WTC11 (cell line): Measurements from ENCODE around the gene TNN. TPM values are rescaled to one million over a fixed set of nuclear protein-coding genes. Genes with fewer than 3 reads are reported as not detected.

Experiments
- ATAC-seq: fragments of 200-7000 bp; cut with Tn5 transposase; 2 replicates; pipeline ENCODE4 v1.10.0; 2021; ENCODE audit warnings: mild to moderate bottlenecking, moderate library complexity
- CTCF ChIA-PET: fragments of 300-600 bp; sonication (Branson Sonifier 250); formaldehyde crosslinking; loops from one replicate; lab custom pipeline; 2021; ENCODE audit warnings: antibody characterized with exemption; lab: Charles Lee
- POLR2A ChIA-PET: fragments of 350-600 bp; sonication (Branson Sonifier 250); formaldehyde crosslinking; loops from one replicate; lab custom pipeline; 2021; ENCODE audit warnings: antibody characterized with exemption; lab: Charles Lee
- DNase-seq: peaks from one replicate; pipeline ENCODE4 v3.0.0; 2021; ENCODE audit warnings: low spot score
- H3K27ac Mint-ChIP-seq: 2 replicates; pipeline ENCODE4 v1.8.0; 2021; ENCODE audit warnings: mixed read lengths
- H3K27me3 Mint-ChIP-seq: 2 replicates; pipeline ENCODE4 v1.8.0; 2021; ENCODE audit warnings: low read depth, mild to moderate bottlenecking, moderate library complexity, mixed read lengths
- H3K36me3 Mint-ChIP-seq: 2 replicates; pipeline ENCODE4 v1.8.0; 2021; ENCODE audit warnings: mixed read lengths
- H3K4me1 Mint-ChIP-seq: 2 replicates; pipeline ENCODE4 v1.8.0; 2022; ENCODE audit warnings: mixed read lengths
- H3K4me3 Mint-ChIP-seq: 2 replicates; pipeline ENCODE4 v1.8.0; 2021; ENCODE audit warnings: mild to moderate bottlenecking, moderate library complexity, mixed read lengths
- H3K9me3 Mint-ChIP-seq: 2 replicates; pipeline ENCODE4 v1.8.0; 2021; ENCODE audit warnings: mixed read lengths
- ATF2 ChIP-seq: sonication (generic); formaldehyde crosslinking; IDR thresholded peaks from 2 replicates; pipeline ENCODE4 v1.8.1; 2022; ENCODE audit warnings: low read depth, missing genetic modification reagents, borderline replicate concordance
- EMX1 ChIP-seq: fragments of 250-450 bp; sonication (Bioruptor Pico); IDR thresholded peaks from 2 replicates; pipeline ENCODE4 v1.8.0; 2021; ENCODE audit warnings: mild to moderate bottlenecking
- ETV6 ChIP-seq: sonication (generic); formaldehyde crosslinking; IDR thresholded peaks from 2 replicates; pipeline ENCODE4 v1.8.1; 2022; ENCODE audit warnings: mild to moderate bottlenecking, missing genetic modification reagents
- GTF2I ChIP-seq: fragments of 250-450 bp; sonication (Bioruptor Pico); conservative IDR thresholded peaks from 2 replicates; pipeline ENCODE4 v1.4.0; 2021; ENCODE audit warnings: mild to moderate bottlenecking
- JUN ChIP-seq: sonication (generic); formaldehyde crosslinking; IDR thresholded peaks from 2 replicates; pipeline ENCODE4 v1.8.0; 2023; ENCODE audit warnings: mild to moderate bottlenecking, missing genetic modification reagents
- KAT7 ChIP-seq: sonication (generic); formaldehyde crosslinking; IDR thresholded peaks from 2 replicates; pipeline ENCODE4 v1.8.1; 2023; ENCODE audit warnings: missing genetic modification reagents, mild to moderate bottlenecking, borderline replicate concordance
- NFYB ChIP-seq: sonication (generic); formaldehyde crosslinking; conservative IDR thresholded peaks from 2 replicates; pipeline ENCODE4 v1.8.0; 2022; ENCODE audit warnings: low read depth, missing genetic modification reagents
- OVOL2 ChIP-seq: fragments of 250-450 bp; sonication (Bioruptor Pico); IDR thresholded peaks from 2 replicates; pipeline ENCODE4 v1.9.0; 2021; ENCODE audit warnings: mild to moderate bottlenecking, borderline replicate concordance
- RELA ChIP-seq: sonication (generic); formaldehyde crosslinking; IDR thresholded peaks from 2 replicates; pipeline ENCODE4 v1.8.1; 2022; ENCODE audit warnings: missing genetic modification reagents, mild to moderate bottlenecking, borderline replicate concordance
- SMAD3 ChIP-seq: sonication (generic); formaldehyde crosslinking; IDR thresholded peaks from 2 replicates; pipeline ENCODE4 v1.8.0; 2022; ENCODE audit warnings: missing genetic modification reagents, mild to moderate bottlenecking, borderline replicate concordance
- TP53 ChIP-seq: sonication (generic); formaldehyde crosslinking; IDR thresholded peaks from 2 replicates; pipeline ENCODE4 v1.8.1; 2023; ENCODE audit warnings: mild to moderate bottlenecking, missing genetic modification reagents
- ZNF121 ChIP-seq: sonication (generic); formaldehyde crosslinking; IDR thresholded peaks from 2 replicates; pipeline ENCODE4 v1.8.0; 2023; ENCODE audit warnings: missing genetic modification reagents
- ZNF232 ChIP-seq: sonication (generic); formaldehyde crosslinking; IDR thresholded peaks from 2 replicates; pipeline ENCODE4 v1.8.0; 2022; ENCODE audit warnings: mild to moderate bottlenecking, missing genetic modification reagents
- ZNF317 ChIP-seq: sonication (generic); formaldehyde crosslinking; IDR thresholded peaks from 2 replicates; pipeline ENCODE4 v1.8.1; 2023; ENCODE audit warnings: low read depth, mild to moderate bottlenecking, moderate library complexity, missing genetic modification reagents, borderline replicate concordance
- ZNF416 ChIP-seq: fragments of 250-450 bp; sonication (Bioruptor Pico); IDR thresholded peaks from 2 replicates; pipeline ENCODE4 v1.9.0; 2021; ENCODE audit warnings: mild to moderate bottlenecking, inconsistent platforms
- ZNF425 ChIP-seq: fragments of 250-450 bp; sonication (Bioruptor Pico); conservative IDR thresholded peaks from 2 replicates; pipeline ENCODE4 v1.9.0; 2021; ENCODE audit warnings: mild to moderate bottlenecking
- total RNA-seq: library from RNA; stranded (reverse); gene quantifications from 3 replicates; pipeline ENCODE4 v1.2.3, GENCODE V29; 2021
- TF ChIP-seq, protein P1 (sequence below): sonication (generic); formaldehyde crosslinking; IDR thresholded peaks from 2 replicates; pipeline ENCODE4 v1.8.0; 2023; ENCODE audit warnings: mild to moderate bottlenecking, missing genetic modification reagents
- TF ChIP-seq, protein P2 (sequence below): fragments of 250-450 bp; sonication (Bioruptor Pico); IDR thresholded peaks from 2 replicates; pipeline ENCODE4 v1.9.0; 2021; ENCODE audit warnings: mild to moderate bottlenecking
- TF ChIP-seq, protein P3 (sequence below): sonication (generic); formaldehyde crosslinking; IDR thresholded peaks from 2 replicates; pipeline ENCODE4 v1.8.0; 2023; ENCODE audit warnings: missing genetic modification reagents
- TF ChIP-seq, protein P4 (sequence below): sonication (generic); formaldehyde crosslinking; IDR thresholded peaks from 2 replicates; pipeline ENCODE4 v1.8.1; 2023; ENCODE audit warnings: mild to moderate bottlenecking, missing genetic modification reagents, borderline replicate concordance

Gene TNN
- total RNA-seq, 1 experiment from 2014 or later, result 0.44 TPM

DNA sequence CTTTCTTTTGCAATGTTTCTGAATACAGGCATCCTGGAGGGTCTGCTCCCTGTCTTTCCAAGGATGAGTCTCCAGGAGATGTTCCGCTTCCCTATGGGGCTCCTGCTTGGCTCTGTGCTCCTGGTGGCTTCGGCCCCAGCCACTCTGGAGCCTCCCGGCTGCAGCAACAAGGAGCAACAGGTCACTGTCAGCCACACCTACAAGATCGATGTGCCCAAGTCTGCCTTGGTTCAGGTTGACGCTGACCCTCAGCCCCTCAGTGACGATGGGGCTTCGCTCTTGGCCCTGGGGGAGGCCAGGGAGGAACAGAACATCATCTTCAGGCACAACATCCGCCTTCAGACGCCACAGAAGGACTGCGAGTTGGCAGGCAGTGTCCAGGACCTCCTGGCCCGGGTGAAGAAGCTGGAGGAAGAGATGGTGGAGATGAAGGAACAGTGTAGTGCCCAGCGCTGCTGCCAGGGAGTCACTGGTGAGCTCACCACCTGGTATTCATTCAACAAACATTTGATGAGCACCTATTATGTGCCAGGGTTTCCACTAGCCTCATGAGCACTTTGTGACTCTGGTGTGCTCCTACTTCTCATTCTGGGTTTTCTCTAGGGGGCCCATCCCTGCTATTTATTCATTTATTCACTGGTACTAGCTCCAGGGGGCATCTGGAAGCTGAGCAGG lies 9.9 kb downstream of the TNN start (continued):
- TF ChIP-seq NFYB (CRISPR knock-in tag) (no peak), ZNF416 (CRISPR knock-in tag) (no peak), TP53 (no peak), ZNF317 (CRISPR knock-in tag) (no peak)
- TF ChIP-seq, protein P1, sequence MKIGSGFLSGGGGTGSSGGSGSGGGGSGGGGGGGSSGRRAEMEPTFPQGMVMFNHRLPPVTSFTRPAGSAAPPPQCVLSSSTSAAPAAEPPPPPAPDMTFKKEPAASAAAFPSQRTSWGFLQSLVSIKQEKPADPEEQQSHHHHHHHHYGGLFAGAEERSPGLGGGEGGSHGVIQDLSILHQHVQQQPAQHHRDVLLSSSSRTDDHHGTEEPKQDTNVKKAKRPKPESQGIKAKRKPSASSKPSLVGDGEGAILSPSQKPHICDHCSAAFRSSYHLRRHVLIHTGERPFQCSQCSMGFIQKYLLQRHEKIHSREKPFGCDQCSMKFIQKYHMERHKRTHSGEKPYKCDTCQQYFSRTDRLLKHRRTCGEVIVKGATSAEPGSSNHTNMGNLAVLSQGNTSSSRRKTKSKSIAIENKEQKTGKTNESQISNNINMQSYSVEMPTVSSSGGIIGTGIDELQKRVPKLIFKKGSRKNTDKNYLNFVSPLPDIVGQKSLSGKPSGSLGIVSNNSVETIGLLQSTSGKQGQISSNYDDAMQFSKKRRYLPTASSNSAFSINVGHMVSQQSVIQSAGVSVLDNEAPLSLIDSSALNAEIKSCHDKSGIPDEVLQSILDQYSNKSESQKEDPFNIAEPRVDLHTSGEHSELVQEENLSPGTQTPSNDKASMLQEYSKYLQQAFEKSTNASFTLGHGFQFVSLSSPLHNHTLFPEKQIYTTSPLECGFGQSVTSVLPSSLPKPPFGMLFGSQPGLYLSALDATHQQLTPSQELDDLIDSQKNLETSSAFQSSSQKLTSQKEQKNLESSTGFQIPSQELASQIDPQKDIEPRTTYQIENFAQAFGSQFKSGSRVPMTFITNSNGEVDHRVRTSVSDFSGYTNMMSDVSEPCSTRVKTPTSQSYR (CRISPR knock-in tag), result no peak
- TF ChIP-seq, protein P2, sequence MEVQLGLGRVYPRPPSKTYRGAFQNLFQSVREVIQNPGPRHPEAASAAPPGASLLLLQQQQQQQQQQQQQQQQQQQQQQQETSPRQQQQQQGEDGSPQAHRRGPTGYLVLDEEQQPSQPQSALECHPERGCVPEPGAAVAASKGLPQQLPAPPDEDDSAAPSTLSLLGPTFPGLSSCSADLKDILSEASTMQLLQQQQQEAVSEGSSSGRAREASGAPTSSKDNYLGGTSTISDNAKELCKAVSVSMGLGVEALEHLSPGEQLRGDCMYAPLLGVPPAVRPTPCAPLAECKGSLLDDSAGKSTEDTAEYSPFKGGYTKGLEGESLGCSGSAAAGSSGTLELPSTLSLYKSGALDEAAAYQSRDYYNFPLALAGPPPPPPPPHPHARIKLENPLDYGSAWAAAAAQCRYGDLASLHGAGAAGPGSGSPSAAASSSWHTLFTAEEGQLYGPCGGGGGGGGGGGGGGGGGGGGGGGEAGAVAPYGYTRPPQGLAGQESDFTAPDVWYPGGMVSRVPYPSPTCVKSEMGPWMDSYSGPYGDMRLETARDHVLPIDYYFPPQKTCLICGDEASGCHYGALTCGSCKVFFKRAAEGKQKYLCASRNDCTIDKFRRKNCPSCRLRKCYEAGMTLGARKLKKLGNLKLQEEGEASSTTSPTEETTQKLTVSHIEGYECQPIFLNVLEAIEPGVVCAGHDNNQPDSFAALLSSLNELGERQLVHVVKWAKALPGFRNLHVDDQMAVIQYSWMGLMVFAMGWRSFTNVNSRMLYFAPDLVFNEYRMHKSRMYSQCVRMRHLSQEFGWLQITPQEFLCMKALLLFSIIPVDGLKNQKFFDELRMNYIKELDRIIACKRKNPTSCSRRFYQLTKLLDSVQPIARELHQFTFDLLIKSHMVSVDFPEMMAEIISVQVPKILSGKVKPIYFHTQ (CRISPR knock-in tag), result no peak

- H3K4me1 Mint-ChIP-seq, result peaks cover 10% of the 10 kb centered on the region
- no peak for DNase-seq
- CTCF ChIA-PET, result interaction anchor here (1.4 to 3.7 kb wide), 4 partner anchors 46 to 73 kb away, joined by 4 to 29 read pairs (median 5); no protein-coding TSS in a partner anchor
- H3K27ac Mint-ChIP-seq, result no peak overlapping the region
- TF ChIP-seq SMAD3 (no peak), ETV6 (CRISPR knock-in tag) (no peak), ZNF425 (no peak)
- ATAC-seq, result no peak
- no peaks in the 10 kb centered on the region for H3K36me3 Mint-ChIP-seq
- H3K27me3 Mint-ChIP-seq, result peaks cover 6% of the 10 kb centered on the region; the same call in 1 of the 2 replicates
- no peak overlapping the region for H3K4me3 Mint-ChIP-seq
- POLR2A ChIA-PET, result no interaction called here
- no peaks in the 10 kb centered on the region for H3K9me3 Mint-ChIP-seq
These were observed 11.0 kb downstream of the TNN start for GRCh38 chr1:175078629-175079028.

- H3K9me3 Mint-ChIP-seq, result no peaks in the 10 kb centered on the region
- POLR2A ChIA-PET, result no interaction called here
- no peaks in the 10 kb centered on the region for H3K36me3 Mint-ChIP-seq
- no peak for ATAC-seq
- H3K4me1 Mint-ChIP-seq, result peaks cover 6% of the 10 kb centered on the region; the same call in 1 of the 2 replicates
- peaks cover 3% of the 10 kb centered on the region; the same call in 1 of the 2 replicates for H3K27me3 Mint-ChIP-seq
- CTCF ChIA-PET, result no interaction called here
- no peak overlapping the region for H3K27ac Mint-ChIP-seq
- no peak for DNase-seq
- no peak overlapping the region for H3K4me3 Mint-ChIP-seq
- no peak for TF ChIP-seq GTF2I
- TF ChIP-seq ATF2 (CRISPR knock-in tag), result no peak
- TF ChIP-seq ZNF232, result no peak
- TF ChIP-seq, protein P3, sequence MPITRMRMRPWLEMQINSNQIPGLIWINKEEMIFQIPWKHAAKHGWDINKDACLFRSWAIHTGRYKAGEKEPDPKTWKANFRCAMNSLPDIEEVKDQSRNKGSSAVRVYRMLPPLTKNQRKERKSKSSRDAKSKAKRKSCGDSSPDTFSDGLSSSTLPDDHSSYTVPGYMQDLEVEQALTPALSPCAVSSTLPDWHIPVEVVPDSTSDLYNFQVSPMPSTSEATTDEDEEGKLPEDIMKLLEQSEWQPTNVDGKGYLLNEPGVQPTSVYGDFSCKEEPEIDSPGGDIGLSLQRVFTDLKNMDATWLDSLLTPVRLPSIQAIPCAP, result no peak
- no peak for TF ChIP-seq RELA (CRISPR knock-in tag)
- TF ChIP-seq KAT7 (CRISPR knock-in tag), result no peak
- no peak for TF ChIP-seq JUN (CRISPR knock-in tag)
- TF ChIP-seq EMX1 (CRISPR knock-in tag), result no peak
- TF ChIP-seq, protein P4, sequence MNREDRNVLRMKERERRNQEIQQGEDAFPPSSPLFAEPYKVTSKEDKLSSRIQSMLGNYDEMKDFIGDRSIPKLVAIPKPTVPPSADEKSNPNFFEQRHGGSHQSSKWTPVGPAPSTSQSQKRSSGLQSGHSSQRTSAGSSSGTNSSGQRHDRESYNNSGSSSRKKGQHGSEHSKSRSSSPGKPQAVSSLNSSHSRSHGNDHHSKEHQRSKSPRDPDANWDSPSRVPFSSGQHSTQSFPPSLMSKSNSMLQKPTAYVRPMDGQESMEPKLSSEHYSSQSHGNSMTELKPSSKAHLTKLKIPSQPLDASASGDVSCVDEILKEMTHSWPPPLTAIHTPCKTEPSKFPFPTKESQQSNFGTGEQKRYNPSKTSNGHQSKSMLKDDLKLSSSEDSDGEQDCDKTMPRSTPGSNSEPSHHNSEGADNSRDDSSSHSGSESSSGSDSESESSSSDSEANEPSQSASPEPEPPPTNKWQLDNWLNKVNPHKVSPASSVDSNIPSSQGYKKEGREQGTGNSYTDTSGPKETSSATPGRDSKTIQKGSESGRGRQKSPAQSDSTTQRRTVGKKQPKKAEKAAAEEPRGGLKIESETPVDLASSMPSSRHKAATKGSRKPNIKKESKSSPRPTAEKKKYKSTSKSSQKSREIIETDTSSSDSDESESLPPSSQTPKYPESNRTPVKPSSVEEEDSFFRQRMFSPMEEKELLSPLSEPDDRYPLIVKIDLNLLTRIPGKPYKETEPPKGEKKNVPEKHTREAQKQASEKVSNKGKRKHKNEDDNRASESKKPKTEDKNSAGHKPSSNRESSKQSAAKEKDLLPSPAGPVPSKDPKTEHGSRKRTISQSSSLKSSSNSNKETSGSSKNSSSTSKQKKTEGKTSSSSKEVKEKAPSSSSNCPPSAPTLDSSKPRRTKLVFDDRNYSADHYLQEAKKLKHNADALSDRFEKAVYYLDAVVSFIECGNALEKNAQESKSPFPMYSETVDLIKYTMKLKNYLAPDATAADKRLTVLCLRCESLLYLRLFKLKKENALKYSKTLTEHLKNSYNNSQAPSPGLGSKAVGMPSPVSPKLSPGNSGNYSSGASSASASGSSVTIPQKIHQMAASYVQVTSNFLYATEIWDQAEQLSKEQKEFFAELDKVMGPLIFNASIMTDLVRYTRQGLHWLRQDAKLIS (CRISPR knock-in tag), result no peak
- TF ChIP-seq ETV6 (CRISPR knock-in tag), result no peak
- TF ChIP-seq OVOL2, result no peak
- no peak for TF ChIP-seq ZNF121 (CRISPR knock-in tag)
These were observed 11.7 kb downstream of the TNN start for GRCh38 chr1:175079338-175079737.
